SU-DHL-6 (cell line): Measurements from ENCODE around the gene STX18.

ENCODE experiments used
- CTCF ChIP-seq: fragments of 200-600 bp; sonication (generic); IDR thresholded peaks from one replicate; pipeline ENCODE4 v1.5.1; 2017; ENCODE audit warnings: antibody characterized with exemption, mild to moderate bottlenecking, low read length, moderate library complexity; ENCODE audit not compliant: insufficient read depth, poor library complexity, severe bottlenecking
- EZH2phosphoT487 ChIP-seq: fragments of 200-600 bp; sonication (generic), shearing (Covaris generic); conservative IDR thresholded peaks from 2 replicates; pipeline ENCODE4 v1.6.1; 2018; ENCODE audit warnings: mild to moderate bottlenecking, antibody characterized with exemption, low read length, moderate library complexity, mixed read lengths

DNA sequence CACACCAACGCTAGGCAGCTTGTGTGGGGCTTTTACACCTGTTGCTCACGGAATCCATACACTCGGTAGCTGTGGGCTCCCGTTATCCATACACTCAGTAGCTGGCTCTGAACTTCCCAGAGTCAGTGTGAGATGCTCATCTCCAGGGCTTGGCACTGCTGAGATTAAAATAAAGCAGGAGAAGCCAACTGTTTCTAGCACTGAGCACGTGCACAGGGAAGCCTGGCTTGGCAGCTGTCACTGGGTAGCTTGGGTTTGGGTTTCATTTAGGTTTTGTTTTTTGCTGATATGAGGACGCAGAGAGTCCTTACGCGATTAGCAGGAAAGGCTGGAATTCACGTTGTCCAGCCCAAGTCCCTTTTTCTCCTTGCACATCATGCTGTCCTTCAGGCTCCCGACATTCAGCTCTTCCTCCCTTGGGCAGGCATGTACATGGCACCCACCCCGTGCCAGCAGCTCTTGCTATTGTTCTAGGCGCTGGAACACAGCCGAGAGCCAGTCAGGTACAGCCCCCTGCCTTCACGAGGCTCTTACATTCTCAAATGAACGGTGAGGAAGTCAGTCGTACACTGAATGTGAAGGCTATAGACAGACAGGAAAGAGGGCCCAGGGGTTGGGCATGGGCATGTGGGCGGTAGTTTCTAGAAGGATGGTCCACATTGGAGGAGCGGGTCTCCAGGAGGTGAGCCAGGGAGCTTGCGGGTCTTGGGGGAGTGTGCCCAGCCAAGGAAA, 129.0 kb downstream of the STX18 start:
- no peak for TF ChIP-seq CTCF
- TF ChIP-seq EZH2phosphoT487 = no peak
